NCI-H2029 (cell line): ENCODE results near the gene LAMB1.
A peak's percentile ranks its signal among the peaks of the same experiment; 100 is the strongest.

Experiments used
- DNase-seq: peaks from one replicate; lab custom pipeline; 2025; lab: John Stamatoyannopoulos, UW

Gene LAMB1

DNA sequence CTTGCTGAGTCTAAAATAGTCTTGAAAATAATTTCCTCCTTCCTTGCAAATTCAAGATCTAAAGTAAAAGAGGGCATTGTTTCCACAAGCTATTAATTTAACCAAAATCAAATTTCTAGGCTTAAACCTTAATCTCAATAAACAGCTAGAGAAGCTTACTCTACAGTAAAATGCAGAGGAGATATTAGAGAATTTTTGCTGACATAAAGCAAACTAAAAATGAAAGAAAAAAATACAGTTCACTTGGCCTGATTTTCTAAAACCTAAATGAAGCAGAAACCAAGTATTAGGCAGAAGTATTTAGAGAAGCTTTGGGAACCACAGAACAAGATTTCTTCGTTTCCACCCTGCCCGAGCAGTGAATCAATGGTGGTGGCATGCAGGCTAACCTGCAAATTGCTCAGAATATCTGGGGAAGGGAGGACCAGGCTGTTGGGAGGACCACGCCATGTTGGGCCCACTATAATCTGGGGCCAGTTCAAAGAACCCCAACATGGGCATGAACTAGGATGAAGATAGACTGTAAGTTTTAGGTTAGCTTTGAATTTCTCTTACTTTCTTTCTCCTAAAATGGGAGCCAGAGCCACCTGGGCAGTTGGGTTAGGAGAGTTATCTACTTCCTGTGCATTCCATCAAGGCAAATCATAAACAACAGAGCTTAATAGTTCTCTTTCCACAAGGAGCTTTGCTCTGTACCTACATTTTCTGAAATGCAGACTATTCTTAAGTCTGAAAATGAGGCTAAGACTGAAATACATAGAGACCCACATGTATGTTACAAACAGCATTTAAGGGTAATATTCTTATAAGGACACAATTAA lies 4.1 kb downstream of the LAMB1 start:
- DNase-seq: no peak

GRCh38 chr7:107998150-107998549 lies 4.8 kb downstream of the LAMB1 start:
- no peak for DNase-seq

DNA sequence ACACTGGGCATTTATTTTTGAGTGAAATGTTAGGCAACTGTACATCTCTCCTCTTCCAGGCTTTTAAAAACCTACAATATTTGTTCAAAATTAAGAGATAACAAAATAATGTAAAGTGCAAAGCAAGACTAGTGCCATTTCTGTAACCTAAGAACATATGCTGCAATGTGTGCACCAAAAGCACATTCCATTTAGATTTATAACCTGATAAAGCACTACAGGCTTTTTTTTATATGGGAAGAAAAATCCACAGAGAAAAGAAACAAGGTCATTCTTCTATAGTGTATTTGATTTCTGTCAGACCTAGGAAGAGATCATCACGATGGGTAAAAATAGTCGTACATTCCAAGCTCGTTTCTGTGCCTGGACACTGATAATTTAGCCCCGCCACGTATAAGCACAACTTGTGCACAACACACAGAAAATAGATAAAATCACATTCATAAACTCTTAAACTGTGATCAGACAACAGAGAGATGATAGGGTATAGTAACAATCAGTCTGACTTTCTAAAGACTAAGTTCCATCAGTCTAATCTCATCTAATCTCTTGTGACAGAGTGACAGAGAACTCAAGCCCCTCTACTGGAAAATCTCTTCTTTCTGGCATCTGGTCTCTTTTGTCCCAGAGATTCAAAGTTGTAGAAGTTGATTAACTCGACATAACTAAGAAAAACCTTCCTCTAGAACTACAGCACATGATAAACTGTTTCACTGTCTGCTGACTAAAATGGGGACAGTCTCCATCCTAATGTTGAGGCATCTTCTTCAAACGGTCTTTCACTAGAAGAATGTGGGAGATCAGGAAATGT lies 6.7 kb downstream of the LAMB1 start:
- no peak for DNase-seq

DNA sequence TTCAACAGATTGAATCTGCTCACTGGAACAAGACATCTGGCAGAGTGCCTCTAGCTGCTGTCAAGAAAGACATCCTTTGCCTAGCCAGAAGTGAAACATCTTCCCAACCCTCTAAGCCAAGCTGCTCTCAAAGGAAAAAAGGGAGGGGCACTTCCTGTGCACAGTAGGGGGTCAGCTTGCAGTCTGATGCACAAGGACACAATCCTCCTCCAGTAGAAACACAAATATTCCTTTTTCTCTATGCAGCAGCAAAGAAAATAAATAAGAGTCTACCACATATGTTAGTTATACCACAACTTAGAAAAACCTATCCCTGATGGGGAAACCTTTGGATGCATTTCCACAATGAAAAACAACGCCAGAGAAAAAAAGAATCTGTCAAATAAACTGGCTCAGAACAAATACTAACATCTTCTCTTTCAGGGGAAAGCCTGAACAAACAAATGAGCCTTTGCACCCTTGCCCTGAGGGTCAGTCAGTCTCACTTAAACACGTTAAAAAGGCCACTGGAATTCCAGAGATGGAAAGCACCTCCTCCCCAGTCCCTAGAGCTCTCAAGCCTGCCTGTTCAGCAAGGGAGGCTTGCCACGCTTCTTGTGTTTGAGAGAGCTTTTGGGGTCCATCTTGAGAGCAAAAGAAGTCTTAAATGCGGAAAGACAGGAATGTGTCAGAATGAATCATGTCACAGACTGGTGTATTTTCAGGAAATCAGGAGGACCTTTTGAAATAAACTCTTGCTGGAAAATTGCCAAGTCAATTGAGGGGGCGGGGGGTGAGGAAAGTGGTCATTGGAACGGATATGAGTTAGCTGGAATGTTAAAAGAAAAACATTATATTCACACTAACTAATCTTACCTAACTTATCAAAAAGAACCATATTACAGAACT lies 7.5 kb downstream of the LAMB1 start:
- DNase-seq: no peak

GRCh38 chr7:107994421-107995030 lies 8.4 kb downstream of the LAMB1 start:
- DNase-seq: no peak

GRCh38 chr7:107993891-107994291 lies 9.1 kb downstream of the LAMB1 start:
- no peak for DNase-seq

DNA sequence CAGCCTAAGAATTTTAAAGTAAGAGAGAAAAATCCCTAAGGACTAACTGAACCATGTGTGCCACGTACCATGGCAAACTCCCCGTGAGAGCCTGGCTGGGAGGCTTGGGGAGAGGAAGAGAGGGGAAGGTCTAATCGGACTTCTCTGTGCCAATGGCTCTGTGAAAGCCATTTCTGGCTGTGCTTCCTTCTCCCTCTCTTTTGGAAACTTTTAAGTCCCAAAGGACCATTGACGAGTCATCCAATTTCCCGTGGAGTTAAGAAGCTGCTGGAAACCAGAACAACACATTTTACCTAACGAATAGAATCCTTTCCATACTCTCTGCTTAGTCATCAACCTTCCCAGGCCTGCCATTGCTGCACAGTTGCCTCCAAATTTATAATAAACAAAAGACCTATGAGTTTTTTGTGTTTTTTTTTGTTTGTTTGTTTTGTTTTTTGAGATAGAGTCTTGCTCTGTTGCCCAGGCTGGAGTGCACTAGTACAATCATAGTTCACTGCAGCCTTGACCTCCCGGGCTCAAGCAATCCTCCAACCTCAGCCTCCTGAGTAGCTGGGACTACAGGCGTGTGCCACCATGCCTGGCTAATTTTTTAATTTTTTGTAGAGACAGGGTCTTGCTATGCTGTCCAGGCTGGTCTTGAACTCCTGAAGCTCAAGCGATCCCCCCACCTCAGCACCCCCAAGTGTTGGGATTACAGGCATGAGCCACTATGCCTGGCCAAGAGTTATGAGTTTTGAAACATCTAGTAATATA lies 13.2 kb downstream of the LAMB1 start:
- no peak for DNase-seq

DNA sequence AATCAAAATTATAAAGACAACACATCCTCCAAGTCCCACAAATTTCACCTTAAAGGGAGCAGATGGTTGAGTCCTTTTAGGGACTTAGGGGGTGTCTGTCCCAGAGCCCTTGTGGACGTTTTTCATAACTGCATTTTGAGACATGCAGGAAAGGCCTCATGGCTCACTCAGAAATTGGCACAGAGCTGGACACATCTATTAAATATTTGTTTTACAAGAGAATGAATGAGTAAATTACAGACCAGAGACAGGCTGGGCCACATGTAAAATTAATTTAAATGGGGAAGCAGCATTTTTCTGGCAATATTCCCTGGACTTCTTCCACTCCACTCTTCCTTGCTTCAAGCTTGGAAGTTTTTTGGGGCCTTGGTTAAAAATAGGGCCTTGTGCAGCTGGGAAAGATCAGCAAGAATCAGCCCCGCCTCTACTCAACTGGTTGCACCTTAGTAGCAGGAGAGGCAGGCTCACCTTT lies 20.0 kb downstream of the LAMB1 start:
- DNase-seq: peak; percentile 49

- peak; percentile 49 for DNase-seq
Measured at GRCh38 chr7:107982042-107982840, 20.7 kb downstream of the LAMB1 start.

DNA sequence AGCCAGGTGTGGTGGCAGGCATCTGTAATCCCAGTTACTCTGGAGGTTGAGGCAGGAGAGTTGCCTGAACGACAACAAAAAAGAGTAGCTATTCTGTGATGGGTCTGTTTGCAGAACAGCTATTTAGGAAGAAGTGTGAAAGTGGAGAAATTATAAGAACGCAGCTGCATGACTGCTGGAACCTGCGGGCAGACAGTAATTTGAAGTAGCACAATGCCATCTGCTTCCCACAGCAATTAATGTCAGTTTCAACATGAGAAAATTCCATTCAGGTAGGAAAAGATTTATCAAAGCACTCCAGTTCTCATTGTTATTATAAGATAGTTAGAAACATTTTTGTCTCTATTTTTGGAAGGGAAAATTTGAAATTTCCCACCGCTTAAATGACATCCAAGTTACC lies 21.5 kb downstream of the LAMB1 start:
- DNase-seq: no peak

GRCh38 chr7:107980671-107981190 lies 22.2 kb downstream of the LAMB1 start:
- DNase-seq: no peak

DNA sequence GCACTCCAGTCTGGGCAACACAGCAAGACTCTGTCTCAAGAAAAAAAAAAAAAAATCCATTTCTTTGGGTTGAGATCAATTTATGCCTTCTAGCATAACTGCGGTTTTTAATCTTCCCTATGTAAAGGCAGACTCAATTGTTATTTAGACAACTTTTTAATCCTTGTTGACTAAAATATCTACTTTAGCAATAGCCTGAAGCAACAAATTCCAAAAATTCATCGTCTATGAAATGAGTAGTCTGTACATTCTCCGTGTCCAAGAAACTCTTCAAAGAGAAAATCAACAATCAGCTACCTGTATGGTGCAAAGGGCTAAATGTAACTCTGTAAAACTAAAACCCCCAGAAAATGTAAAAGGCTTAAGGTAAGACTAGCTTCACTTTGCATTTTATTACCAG lies 22.8 kb downstream of the LAMB1 start:
- no peak for DNase-seq

DNA sequence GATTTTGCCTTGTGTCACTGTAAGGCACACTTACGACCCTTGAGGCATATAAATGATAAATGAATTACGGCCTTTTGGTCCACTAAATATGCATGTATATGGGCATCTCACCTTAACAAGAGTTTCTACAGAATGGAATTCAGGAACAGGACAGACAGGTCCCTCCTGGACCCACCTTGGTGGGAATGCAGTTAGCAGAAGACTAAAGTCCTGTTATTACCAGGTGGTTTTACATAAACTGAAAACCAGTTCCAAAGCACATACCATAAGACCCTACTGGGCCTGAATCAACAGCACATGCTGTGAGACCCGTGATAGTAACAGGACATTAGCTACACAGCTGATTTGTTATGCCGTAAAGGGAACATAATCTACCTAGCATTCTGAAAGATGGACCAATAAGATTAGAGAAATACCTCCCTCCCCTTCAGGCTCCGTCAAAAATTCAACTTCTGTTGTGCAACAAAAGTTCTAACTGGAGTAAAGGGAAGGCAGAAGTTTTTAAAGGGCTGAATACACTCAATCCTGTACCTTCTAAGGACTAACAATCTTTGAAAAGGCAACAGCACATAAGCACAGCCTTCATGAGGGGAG lies 24.0 kb downstream of the LAMB1 start:
- no peak for DNase-seq

GRCh38 chr7:107977048-107977447 lies 25.9 kb downstream of the LAMB1 start:
- no peak for DNase-seq

GRCh38 chr7:107976620-107977019 lies 26.3 kb downstream of the LAMB1 start:
- DNase-seq: no peak

DNA sequence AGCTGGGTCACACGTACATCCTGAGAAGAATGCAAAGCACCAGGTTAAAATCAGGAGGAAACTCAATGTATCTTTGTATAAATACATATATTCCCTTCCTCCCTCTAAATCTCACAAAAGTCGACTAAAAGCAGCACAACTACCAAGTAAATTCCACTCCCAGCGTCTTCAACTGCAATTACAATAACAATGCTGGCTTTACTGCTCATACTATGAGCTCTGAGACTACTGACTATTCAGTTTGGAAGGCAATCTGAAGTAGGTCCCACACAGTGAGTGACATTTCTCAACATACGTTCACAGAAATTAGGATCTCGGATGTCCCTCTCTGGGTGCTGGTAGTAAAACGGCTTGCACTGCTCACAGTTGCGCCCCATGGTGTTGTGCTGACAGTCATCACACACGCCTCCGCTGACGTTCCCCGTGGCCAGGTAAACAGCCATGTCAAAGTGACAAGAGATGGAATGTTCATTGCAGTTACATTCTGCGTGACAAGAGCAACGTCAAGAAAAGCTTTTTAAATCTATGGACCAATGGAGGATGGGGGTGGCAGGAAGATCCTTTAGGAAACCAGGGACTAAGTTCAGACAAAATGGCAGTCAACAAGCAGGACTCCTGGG lies 27.5 kb downstream of the LAMB1 start:
- no peak for DNase-seq

- no peak for DNase-seq
Measured at GRCh38 chr7:107973861-107974260, 29.1 kb downstream of the LAMB1 start.

DNA sequence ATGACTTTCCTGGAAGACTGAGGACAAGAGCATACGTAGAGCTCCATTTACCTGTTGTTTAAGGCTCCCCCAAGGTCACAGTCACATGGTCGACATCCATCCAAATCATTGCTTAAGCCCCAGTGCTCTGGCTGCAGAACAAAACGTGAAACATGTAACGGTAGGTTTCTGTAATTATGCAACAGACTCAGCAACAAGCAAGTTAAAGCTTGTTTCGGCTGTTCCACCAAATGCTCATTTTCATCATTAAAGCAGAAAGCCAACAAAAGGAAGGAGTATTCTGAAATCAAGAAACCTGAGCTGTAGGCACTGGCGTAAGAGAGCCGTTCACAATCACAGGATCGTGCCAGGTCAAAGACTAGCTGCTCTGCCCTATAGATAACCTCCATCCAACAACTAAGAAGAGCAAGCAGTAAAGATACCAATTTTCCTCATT lies 30.0 kb downstream of the LAMB1 start:
- DNase-seq: no peak

DNA sequence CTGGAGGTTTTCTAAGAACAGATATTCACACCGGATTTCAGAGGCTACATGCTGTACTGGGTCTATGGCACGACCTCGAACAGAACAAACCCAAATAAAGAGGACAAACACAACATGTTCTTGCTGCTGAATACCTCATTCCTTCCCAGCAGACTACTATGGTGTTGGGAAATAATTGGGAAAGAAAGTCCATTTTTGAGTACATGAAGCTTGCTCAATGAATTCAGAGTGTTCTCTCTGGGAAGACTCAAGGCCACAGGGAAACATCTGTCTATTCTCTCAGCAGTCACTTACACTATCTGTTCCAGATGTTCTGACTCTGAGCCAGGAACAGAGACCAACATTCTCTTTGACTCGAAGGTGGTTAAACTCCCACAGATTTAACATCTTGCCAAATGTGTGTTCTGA lies 30.9 kb downstream of the LAMB1 start:
- DNase-seq: no peak
